Left colon (tissue), 2 donors: Measurements from ENCODE around the gene TMTC2. TPM values are rescaled to one million over a fixed set of nuclear protein-coding genes. Genes with fewer than 3 reads are reported as not detected.

Experiments
- ATAC-seq: fragments of 200-7000 bp; cut with Tn5 transposase; one replicate; pipeline ENCODE4 v1.9.1; 2020; ENCODE audit warnings: mild to moderate bottlenecking, moderate library complexity
- DNase-seq, 2 donors: peaks; one replicate each; pipeline ENCODE4 v3.0.0-alpha.2; 2020
- intact Hi-C, 2 donors: fragments of 100-400 bp; cut with DNase I in 1 of 2; cut with micrococcal nuclease in 1 of 2; formaldehyde crosslinking; loops; one replicate each; pipeline versions ENCODE4 v1.11.2 to v1.14.0; 2022; cut with DNase I, micrococcal nuclease
- total RNA-seq, 2 donors: library from RNA; stranded (reverse); fragmentation: NEBNext Ultra II Directional; extraction: Animal tissue kit (Norgen Biotek cat#: 25700); gene quantifications; one replicate each; pipeline ENCODE4 v1.2.1, GENCODE V29; 2021
- donor health status: DM: no; HTN: no; CAD: no.
- donor health status: DM: yes; HTN: yes; CAD: no.

Gene TMTC2
- total RNA-seq, 2 donors from 2014 or later = 11.6 to 14.7 TPM

- intact Hi-C loops = no loop called here
- DNase-seq (no peak), ATAC-seq (no peak)
Observed at GRCh38 chr12:82673698-82674097, 13.0 kb upstream of the TMTC2 start.

GRCh38 chr12:82675246-82675645, 11.5 kb upstream of the TMTC2 start:
- DNase-seq (no peak), ATAC-seq (no peak)
- intact Hi-C loops = no loop called here

- no peak for DNase-seq
- intact Hi-C loops = no loop called here
- ATAC-seq = no peak
Observed at GRCh38 chr12:82682326-82682725, 4.4 kb upstream of the TMTC2 start.

- intact Hi-C loops = no loop called here
- ATAC-seq = peak; percentile 7
- no peak for DNase-seq
Observed at GRCh38 chr12:82682851-82683261, 3.9 kb upstream of the TMTC2 start.

- intact Hi-C loops = no loop called here
- peak; percentile 97 to 99 for DNase-seq
- ATAC-seq = peak; percentile 71
Observed at GRCh38 chr12:82685790-82686167, 927 bp upstream of the TMTC2 start.

- intact Hi-C loops = no loop called here
- peak; percentile 75 to 83 for DNase-seq
- ATAC-seq = peak; percentile 61
Observed at GRCh38 chr12:82687021-82688011, 610 bp downstream of the TMTC2 start.

GRCh38 chr12:82688035-82688501, 1.4 kb downstream of the TMTC2 start:
- intact Hi-C loops = no loop called here
- DNase-seq (no peak), ATAC-seq (no peak)

GRCh38 chr12:82688596-82688995, 1.9 kb downstream of the TMTC2 start:
- intact Hi-C loops = no loop called here
- no peak for ATAC-seq

GRCh38 chr12:82690006-82690405, 3.3 kb downstream of the TMTC2 start:
- no peak for ATAC-seq
- intact Hi-C loops = no loop called here
- DNase-seq = no peak

More at GRCh38 chr12:82688596-82688995, 1.9 kb downstream of the TMTC2 start:
- no peak for DNase-seq

GRCh38 chr12:82691513-82691912, 4.8 kb downstream of the TMTC2 start:
- intact Hi-C loops = no loop called here
- ATAC-seq = no peak
- no peak for DNase-seq

GRCh38 chr12:82694276-82694675, 7.6 kb downstream of the TMTC2 start:
- ATAC-seq (no peak), DNase-seq (no peak)
- intact Hi-C loops = no loop called here

GRCh38 chr12:82694970-82695369, 8.3 kb downstream of the TMTC2 start:
- no peak for DNase-seq
- ATAC-seq = no peak
- intact Hi-C loops = no loop called here

GRCh38 chr12:82695531-82695930, 8.8 kb downstream of the TMTC2 start:
- DNase-seq (no peak), ATAC-seq (no peak)
- intact Hi-C loops = no loop called here

GRCh38 chr12:82696543-82696942, 9.8 kb downstream of the TMTC2 start:
- no peak for ATAC-seq
- no peak for DNase-seq
- intact Hi-C loops = no loop called here

- no peak for DNase-seq
- no peak for ATAC-seq
- intact Hi-C loops = no loop called here
Observed at GRCh38 chr12:82698708-82699564, 12.2 kb downstream of the TMTC2 start.

GRCh38 chr12:82705774-82706173, 19.1 kb downstream of the TMTC2 start:
- ATAC-seq (no peak), DNase-seq (no peak)
- intact Hi-C loops = no loop called here

- intact Hi-C loops = no loop called here
- ATAC-seq (peak; percentile 6), DNase-seq (peak; percentile 23 to 60)
Observed at GRCh38 chr12:82708061-82708879, 21.6 kb downstream of the TMTC2 start.

- no peak for DNase-seq
- ATAC-seq = no peak
- intact Hi-C loops = no loop called here
Observed at GRCh38 chr12:82709794-82710355, 23.2 kb downstream of the TMTC2 start.
